ENCODE measurements around the gene SH3RF2.

GRCh38 chr5:146079695-146080373, 143.5 kb downstream of the SH3RF2 start:
- TF ChIP-seq EP300 (IDR thresholded peaks at IDR 0.05) (no peak), CTCF (IDR thresholded peaks at IDR 0.05) (no peak), POLR2A (IDR thresholded peaks at IDR 0.05) (no peak)

Measured in ovary (tissue), 3 donors.